ENCODE results near the gene PDE4A.

The PDE4A gene

DNA sequence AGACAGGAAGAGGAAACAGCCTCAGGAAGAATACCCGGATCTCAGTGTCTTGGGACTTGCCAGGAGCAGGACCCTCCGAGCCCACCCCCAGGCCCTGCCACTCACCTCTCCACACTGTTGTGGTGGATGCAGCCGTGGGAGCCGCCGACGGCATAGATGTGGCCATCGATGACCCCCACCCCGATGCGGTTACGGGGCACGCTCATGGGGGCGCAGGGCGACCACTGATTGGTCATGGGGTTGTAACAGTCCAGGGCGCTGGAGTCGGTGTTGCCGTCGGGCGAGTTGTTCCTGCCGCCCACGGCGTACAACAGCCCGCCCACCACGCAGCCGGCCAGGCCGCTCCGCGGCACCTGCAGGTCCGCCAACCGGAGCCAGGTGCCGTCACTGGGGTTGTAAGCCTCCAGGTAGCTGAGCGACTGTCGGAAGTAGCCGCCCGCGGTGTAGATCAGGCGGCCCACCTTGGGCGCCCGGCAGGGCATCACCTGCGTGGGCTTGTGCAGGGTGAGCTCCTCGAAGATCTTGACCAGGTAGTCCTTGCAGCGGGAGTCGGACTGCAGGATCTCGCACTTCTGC lies 71.2 kb downstream of the PDE4A start:
- no peak overlapping the region for H3K4me3 ChIP-seq (ENCODE audit: low read depth, low read length)
- in situ Hi-C loops (cut with HindIII; ENCODE audit: low sequenced_read_pairs), result no loop called here

GRCh38 chr19:10497371-10497770 lies 77.0 kb downstream of the PDE4A start:
- in situ Hi-C loops (cut with HindIII; ENCODE audit: low sequenced_read_pairs), result no loop called here
- no peak overlapping the region for H3K4me3 ChIP-seq (ENCODE audit: low read depth, low read length)
- no peak for TF ChIP-seq CTCF (IDR thresholded peaks at IDR 0.05; ENCODE audit: low read depth, low read length)
- DNase-seq (ENCODE audit: low read depth, low spot score), result no peak

More for the DNA sequence above, 71.2 kb downstream of the PDE4A start:
- no peak for TF ChIP-seq CTCF (IDR thresholded peaks at IDR 0.05; ENCODE audit: low read depth, low read length)
- no peak for DNase-seq (ENCODE audit: low read depth, low spot score)

GRCh38 chr19:10499550-10500246 lies 79.4 kb downstream of the PDE4A start:
- no peak for DNase-seq (ENCODE audit: low read depth, low spot score)
- TF ChIP-seq CTCF (IDR thresholded peaks at IDR 0.05; ENCODE audit: low read depth, low read length), result no peak
- H3K4me3 ChIP-seq (ENCODE audit: low read depth, low read length), result no peak overlapping the region
- in situ Hi-C loops (cut with HindIII; ENCODE audit: low sequenced_read_pairs), result no loop called here

GRCh38 chr19:10500247-10500592 lies 79.9 kb downstream of the PDE4A start:
- DNase-seq (ENCODE audit: low read depth, low spot score), result no peak
- no peak for TF ChIP-seq CTCF (IDR thresholded peaks at IDR 0.05; ENCODE audit: low read depth, low read length)
- no peak overlapping the region for H3K4me3 ChIP-seq (ENCODE audit: low read depth, low read length)
- in situ Hi-C loops (cut with HindIII; ENCODE audit: low sequenced_read_pairs), result no loop called here

GRCh38 chr19:10501971-10502523 lies 81.7 kb downstream of the PDE4A start:
- DNase-seq (ENCODE audit: low read depth, low spot score), result peak; percentile 35
- TF ChIP-seq CTCF (IDR thresholded peaks at IDR 0.05; ENCODE audit: low read depth, low read length), result no peak
- peak overlapping the region; percentile 80 for H3K4me3 ChIP-seq (ENCODE audit: low read depth, low read length)
- in situ Hi-C loops (cut with HindIII; ENCODE audit: low sequenced_read_pairs), result no loop called here

- peak; percentile 89 for DNase-seq (ENCODE audit: low read depth, low spot score)
- no peak for TF ChIP-seq CTCF (IDR thresholded peaks at IDR 0.05; ENCODE audit: low read depth, low read length)
- in situ Hi-C loops (cut with HindIII; ENCODE audit: low sequenced_read_pairs), result no loop called here
- H3K4me3 ChIP-seq (ENCODE audit: low read depth, low read length), result peak overlapping the region; percentile 80
These were observed 82.2 kb downstream of the PDE4A start for GRCh38 chr19:10502524-10503001.
